Measurements from ENCODE around the gene CGB8. TPM values are rescaled to one million over a fixed set of nuclear protein-coding genes. Genes with fewer than 3 reads are reported as not detected.
A peak's percentile ranks its signal among the peaks of the same experiment; 100 is the strongest.

Gene CGB8
- total RNA-seq, 2 donors from 2014 or later, result not detected

DNA sequence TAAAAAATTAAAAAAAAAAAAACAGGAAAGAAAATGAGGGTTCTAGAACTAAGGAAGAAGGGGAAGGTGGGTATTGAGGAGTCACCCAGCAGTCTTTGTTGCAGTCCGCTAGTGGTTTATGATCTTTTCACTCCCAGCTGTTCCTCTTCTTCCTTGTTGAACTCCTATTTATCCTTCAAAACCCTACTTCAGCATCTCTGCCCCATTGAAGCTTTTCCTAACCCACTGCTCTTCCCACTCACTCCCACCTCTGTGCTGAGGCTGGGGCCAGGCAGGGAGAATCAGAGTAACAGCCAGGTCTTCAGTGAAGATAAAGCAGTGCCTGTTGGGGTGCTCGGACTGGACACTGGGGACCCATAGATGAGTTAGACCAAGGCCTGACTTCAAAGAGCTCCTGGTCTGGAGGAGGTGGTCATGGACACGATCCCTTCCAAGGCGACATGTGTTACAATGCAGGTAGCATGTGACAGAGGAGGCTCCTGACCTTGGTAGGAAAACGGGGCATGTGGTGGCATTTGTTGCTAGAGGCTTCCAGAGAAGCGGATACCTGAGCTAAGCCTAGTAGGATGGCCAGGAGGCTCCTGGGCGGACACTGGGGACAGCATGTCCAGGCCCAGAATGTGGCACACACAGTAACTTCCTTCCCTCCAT is 43.8 kb downstream of the CGB8 start:
- no peaks in the 10 kb centered on the region for H3K4me1 Mint-ChIP-seq
- H3K4me3 Mint-ChIP-seq, result no peak overlapping the region
- Histone ChIP-seq H3K36me3 (ENCODE audit: control insufficient read depth, insufficient read depth, low read length) (peaks cover 44% of the 10 kb centered on the region), H3K27ac (ENCODE audit: low read depth, low read length) (no peak overlapping the region), H3K9me3 (ENCODE audit: control insufficient read depth, low read length) (no peaks in the 10 kb centered on the region), H3K27me3 (ENCODE audit: control insufficient read depth, insufficient read depth, low read length, poor library complexity, severe bottlenecking) (no peaks in the 10 kb centered on the region), H3K9ac (ENCODE audit: extremely low read depth, low read length, poor library complexity, severe bottlenecking) (no peak overlapping the region), H3K4me1 (ENCODE audit: control insufficient read depth, insufficient read depth, low read length) (no peaks in the 10 kb centered on the region), H3K4me3 (ENCODE audit: low read length) (no peak overlapping the region)
- WGBS, 2 experiments (ENCODE audit: insufficient coverage in 1 of 2, insufficient read length in 1 of 2), result 90 to 92% methylated on average over 6 to 7 of the region's 7 CpGs
- H3K27ac Mint-ChIP-seq, result no peak overlapping the region
- DNase-seq, result no peak
- peaks cover 27% of the 10 kb centered on the region for H3K36me3 Mint-ChIP-seq (ENCODE audit: low read depth)
- H3K27me3 Mint-ChIP-seq (ENCODE audit: insufficient read depth), result no peaks in the 10 kb centered on the region
- no peaks in the 10 kb centered on the region for H3K9me3 Mint-ChIP-seq
- TF ChIP-seq, protein P1, sequence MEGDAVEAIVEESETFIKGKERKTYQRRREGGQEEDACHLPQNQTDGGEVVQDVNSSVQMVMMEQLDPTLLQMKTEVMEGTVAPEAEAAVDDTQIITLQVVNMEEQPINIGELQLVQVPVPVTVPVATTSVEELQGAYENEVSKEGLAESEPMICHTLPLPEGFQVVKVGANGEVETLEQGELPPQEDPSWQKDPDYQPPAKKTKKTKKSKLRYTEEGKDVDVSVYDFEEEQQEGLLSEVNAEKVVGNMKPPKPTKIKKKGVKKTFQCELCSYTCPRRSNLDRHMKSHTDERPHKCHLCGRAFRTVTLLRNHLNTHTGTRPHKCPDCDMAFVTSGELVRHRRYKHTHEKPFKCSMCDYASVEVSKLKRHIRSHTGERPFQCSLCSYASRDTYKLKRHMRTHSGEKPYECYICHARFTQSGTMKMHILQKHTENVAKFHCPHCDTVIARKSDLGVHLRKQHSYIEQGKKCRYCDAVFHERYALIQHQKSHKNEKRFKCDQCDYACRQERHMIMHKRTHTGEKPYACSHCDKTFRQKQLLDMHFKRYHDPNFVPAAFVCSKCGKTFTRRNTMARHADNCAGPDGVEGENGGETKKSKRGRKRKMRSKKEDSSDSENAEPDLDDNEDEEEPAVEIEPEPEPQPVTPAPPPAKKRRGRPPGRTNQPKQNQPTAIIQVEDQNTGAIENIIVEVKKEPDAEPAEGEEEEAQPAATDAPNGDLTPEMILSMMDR (conservative IDR thresholded peaks at IDR 0.05), result no peak

DNA sequence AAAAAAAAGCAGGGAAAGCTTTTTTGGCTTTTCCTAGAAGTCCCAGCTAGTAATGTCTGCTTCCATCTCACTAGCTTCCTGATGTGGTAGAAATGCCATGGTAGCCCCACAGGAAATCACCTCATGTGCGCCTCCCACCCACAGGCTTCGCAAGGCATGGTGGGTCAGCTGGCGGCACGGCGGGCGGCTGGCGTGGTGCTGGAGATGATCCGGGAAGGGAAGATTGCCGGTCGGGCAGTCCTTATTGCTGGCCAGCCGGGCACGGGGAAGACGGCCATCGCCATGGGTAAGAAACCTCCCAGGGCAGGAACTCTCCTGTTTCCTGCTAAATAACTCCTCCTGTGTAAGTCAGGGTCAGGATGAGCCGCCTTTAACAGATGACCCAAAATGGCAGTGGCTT is 44.8 kb downstream of the CGB8 start:
- Histone ChIP-seq H3K27me3 (ENCODE audit: control insufficient read depth, insufficient read depth, low read length, poor library complexity, severe bottlenecking) (no peaks in the 10 kb centered on the region), H3K9me3 (ENCODE audit: control insufficient read depth, low read length) (no peaks in the 10 kb centered on the region), H3K9ac (ENCODE audit: extremely low read depth, low read length, poor library complexity, severe bottlenecking) (no peak overlapping the region), H3K4me3 (ENCODE audit: low read length) (no peak overlapping the region), H3K4me1 (ENCODE audit: control insufficient read depth, insufficient read depth, low read length) (no peaks in the 10 kb centered on the region), H3K36me3 (ENCODE audit: control insufficient read depth, insufficient read depth, low read length) (peaks cover 53% of the 10 kb centered on the region), H3K27ac (ENCODE audit: low read depth, low read length) (no peak overlapping the region)
- H3K36me3 Mint-ChIP-seq (ENCODE audit: low read depth), result peaks cover 30% of the 10 kb centered on the region
- TF ChIP-seq, protein P1 (conservative IDR thresholded peaks at IDR 0.05), result no peak
- H3K4me1 Mint-ChIP-seq, result peaks cover 4% of the 10 kb centered on the region
- no peak overlapping the region for H3K4me3 Mint-ChIP-seq
- H3K9me3 Mint-ChIP-seq, result no peaks in the 10 kb centered on the region
- DNase-seq, result no peak
- H3K27me3 Mint-ChIP-seq (ENCODE audit: insufficient read depth), result no peaks in the 10 kb centered on the region
- H3K27ac Mint-ChIP-seq, result no peak overlapping the region
- WGBS, 2 experiments (ENCODE audit: insufficient coverage in 1 of 2, insufficient read length in 1 of 2), result 95 to 96% methylated on average over 15 of the region's 15 CpGs

DNA sequence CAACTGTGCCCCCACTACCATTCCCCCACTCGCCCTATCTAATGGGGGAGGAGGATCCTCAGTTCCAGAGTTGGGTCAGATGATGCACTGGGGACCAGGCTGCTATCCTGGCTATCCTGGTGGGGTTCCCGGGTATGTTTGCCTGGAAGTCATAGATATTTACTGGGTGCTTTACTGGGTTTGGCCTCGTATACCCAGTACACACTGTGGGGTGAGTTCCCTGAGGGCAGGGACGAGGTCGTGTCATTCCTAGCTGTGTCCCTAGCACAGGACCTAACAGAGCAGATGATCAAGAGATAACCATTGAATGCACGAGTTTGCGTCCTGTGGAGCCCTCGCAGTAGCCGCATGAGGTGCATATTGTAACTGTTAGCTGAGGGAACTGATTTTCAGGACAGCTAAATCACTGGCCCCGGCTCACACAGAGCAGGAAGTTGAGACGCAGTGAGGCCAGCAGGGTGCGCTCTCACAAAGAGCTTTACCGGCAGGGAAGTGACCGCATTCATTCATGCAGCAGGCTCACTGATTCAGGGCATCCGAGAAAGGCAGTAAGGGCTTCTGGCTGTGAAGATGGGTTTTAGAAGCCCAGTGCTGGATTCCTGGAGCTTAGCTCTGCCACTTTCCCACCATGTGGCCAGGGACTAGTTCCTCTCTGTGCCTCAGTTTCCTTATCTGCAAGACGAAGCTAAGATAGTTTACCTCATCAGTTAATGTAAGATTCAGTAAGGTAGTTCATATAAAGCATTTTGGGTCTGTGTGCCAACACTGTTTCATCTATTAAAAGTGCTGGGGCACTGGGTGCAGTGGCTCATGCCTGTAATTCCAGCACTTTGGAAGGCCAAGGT is 49.2 kb downstream of the CGB8 start:
- Histone ChIP-seq H3K27me3 (ENCODE audit: control insufficient read depth, insufficient read depth, low read length, poor library complexity, severe bottlenecking) (no peaks in the 10 kb centered on the region), H3K27ac (ENCODE audit: low read depth, low read length) (no peak overlapping the region), H3K4me1 (ENCODE audit: control insufficient read depth, insufficient read depth, low read length) (no peaks in the 10 kb centered on the region), H3K9ac (ENCODE audit: extremely low read depth, low read length, poor library complexity, severe bottlenecking) (no peak overlapping the region), H3K36me3 (ENCODE audit: control insufficient read depth, insufficient read depth, low read length) (peaks cover 39% of the 10 kb centered on the region), H3K4me3 (ENCODE audit: low read length) (no peak overlapping the region), H3K9me3 (ENCODE audit: control insufficient read depth, low read length) (no peaks in the 10 kb centered on the region)
- DNase-seq, result peak; percentile 95
- H3K4me1 Mint-ChIP-seq, result peaks cover 10% of the 10 kb centered on the region
- WGBS, 2 experiments (ENCODE audit: insufficient coverage in 1 of 2, insufficient read length in 1 of 2), result 54 to 60% methylated on average over 13 to 16 of the region's 16 CpGs
- H3K4me3 Mint-ChIP-seq, result no peak overlapping the region
- no peaks in the 10 kb centered on the region for H3K27me3 Mint-ChIP-seq (ENCODE audit: insufficient read depth)
- H3K9me3 Mint-ChIP-seq, result no peaks in the 10 kb centered on the region
- peaks cover 23% of the 10 kb centered on the region for H3K36me3 Mint-ChIP-seq (ENCODE audit: low read depth)
- peak overlapping the region; percentile 83 for H3K27ac Mint-ChIP-seq
- TF ChIP-seq, protein P1 (conservative IDR thresholded peaks at IDR 0.05), result peak; percentile 91
